Lower leg skin (tissue), 3 donors: Measurements from ENCODE around the gene MAN1C1.

ENCODE experiments used
- CTCF ChIP-seq, 3 donors: fragments of 450-650 bp; IDR thresholded peaks; one replicate each; pipeline ENCODE4 v1.5.1; 2016; ENCODE audit warnings: antibody characterized with exemption in 3 of 3, mild to moderate bottlenecking in 3 of 3, moderate library complexity in 2 of 3
- POLR2A ChIP-seq, 2 donors: fragments of 450-650 bp; IDR thresholded peaks; one replicate each; pipeline ENCODE4 v1.6.1; 2016 to 2017; ENCODE audit warnings: antibody characterized with exemption in 2 of 2, mild to moderate bottlenecking in 1 of 2, moderate library complexity in 1 of 2

GRCh38 chr1:25619101-25619890 is 2.7 kb downstream of the MAN1C1 start:
- TF ChIP-seq POLR2A (IDR thresholded peaks at IDR 0.05) (no peak), CTCF (IDR thresholded peaks at IDR 0.05) (no peak)
